NCI-H2227 (cell line): Measurements from ENCODE around the gene TRMT112.
A peak's percentile ranks its signal among the peaks of the same experiment; 100 is the strongest.
"Not testable (repeated sequence)": the region's sequence is repeated elsewhere in the genome, so short reads cannot be mapped to it uniquely, and the experiment has no call there.

Experiments used
- DNase-seq: peaks from one replicate; lab custom pipeline; 2025; ENCODE audit not compliant: unreplicated experiment; lab: John Stamatoyannopoulos, UW

Gene TRMT112

GRCh38 chr11:64313491-64314145 lies 3.7 kb downstream of the TRMT112 start:
- peak; percentile 26 for DNase-seq

- DNase-seq, result no peak
These were observed 4.4 kb downstream of the TRMT112 start for GRCh38 chr11:64312947-64313346.

DNA sequence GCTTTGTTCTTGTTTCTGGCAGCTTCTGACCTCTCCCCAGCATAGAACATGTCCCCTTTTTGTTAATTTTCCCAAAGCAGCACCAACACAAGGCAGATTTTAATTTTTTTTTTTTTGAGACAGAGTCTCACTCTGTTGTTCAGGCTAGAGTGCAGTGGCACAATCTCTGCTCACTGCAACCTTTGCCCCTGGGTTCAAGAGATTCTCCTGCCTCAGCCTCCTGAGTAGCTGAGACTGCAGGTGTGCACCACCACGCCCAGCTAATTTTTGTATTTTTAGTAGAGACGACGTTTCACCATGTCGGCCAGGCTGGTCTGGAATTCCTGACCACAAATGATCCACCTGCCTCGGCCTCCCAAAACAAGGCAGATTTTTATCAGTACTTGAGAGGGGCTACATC lies 9.6 kb downstream of the TRMT112 start:
- not testable (repeated sequence) for DNase-seq

GRCh38 chr11:64306876-64307622 lies 10.3 kb downstream of the TRMT112 start:
- DNase-seq, result peak; percentile 64

DNA sequence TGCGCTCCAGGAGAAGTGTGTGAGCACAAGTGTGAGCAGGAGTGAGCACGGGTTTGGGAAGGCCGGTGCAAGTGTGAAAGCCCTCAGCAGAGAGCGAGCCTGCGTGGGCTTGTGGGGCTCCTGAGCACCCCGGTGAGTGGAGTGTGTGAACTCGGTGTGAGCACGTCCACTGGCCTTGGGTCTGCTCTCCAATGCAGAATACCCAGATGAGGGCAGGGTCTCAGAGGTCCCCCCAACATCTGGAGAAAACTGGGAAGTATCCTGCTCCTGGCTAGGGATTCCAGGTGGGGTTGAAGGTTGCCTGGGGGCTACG lies 10.8 kb downstream of the TRMT112 start:
- DNase-seq, result no peak

- peak; percentile 66 for DNase-seq
These were observed 11.4 kb downstream of the TRMT112 start for GRCh38 chr11:64305691-64306562.

- peak; percentile 100 for DNase-seq
These were observed 12.2 kb downstream of the TRMT112 start, which contains the start of gene ESRRA for GRCh38 chr11:64305075-64305690. Gene ESRRA (plus strand): TSS chr11:64305524. CDS start chr11:64307180, 1,656 bp downstream.

DNA sequence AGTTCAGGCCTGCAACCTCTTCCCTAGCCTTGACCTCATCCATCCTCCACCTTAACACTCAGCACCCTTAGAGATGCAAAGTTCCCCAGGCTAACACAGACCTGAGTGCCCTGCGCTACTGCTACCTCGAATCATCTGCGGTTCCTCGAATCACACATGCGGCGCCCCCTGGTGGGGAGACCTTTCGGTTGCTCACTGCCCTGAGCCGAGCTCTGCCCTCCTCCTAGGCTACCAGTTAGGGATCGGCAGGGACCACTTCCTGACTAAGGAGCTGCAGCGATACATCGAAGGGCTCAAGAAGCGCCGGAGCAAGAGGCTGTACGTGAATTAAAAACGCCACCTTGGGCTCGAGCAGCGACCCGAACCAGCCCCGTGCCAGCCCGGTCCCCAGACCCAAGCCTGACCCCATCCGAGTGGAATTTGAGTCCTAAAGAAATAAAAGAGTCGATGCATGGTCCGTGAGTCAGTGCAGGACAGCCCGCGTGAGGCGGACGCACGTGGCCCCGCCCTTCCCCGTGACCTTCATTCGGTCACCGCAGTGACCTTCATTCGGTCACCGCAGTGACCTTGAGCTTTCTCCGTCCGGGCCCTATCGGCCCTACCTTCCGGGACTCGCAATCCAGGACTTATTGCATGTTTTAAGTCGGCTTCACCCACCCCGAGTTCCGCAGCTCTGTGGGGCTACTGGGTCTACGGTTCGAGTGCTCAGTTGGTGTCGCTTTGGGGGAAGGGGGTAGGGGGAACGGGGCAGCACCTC lies 12.9 kb downstream of the TRMT112 start:
- peak; percentile 92 for DNase-seq

- no peak for DNase-seq
These were observed 13.4 kb downstream of the TRMT112 start for GRCh38 chr11:64304032-64304315.

GRCh38 chr11:64303109-64304031 lies 14.0 kb downstream of the TRMT112 start:
- no peak for DNase-seq

DNA sequence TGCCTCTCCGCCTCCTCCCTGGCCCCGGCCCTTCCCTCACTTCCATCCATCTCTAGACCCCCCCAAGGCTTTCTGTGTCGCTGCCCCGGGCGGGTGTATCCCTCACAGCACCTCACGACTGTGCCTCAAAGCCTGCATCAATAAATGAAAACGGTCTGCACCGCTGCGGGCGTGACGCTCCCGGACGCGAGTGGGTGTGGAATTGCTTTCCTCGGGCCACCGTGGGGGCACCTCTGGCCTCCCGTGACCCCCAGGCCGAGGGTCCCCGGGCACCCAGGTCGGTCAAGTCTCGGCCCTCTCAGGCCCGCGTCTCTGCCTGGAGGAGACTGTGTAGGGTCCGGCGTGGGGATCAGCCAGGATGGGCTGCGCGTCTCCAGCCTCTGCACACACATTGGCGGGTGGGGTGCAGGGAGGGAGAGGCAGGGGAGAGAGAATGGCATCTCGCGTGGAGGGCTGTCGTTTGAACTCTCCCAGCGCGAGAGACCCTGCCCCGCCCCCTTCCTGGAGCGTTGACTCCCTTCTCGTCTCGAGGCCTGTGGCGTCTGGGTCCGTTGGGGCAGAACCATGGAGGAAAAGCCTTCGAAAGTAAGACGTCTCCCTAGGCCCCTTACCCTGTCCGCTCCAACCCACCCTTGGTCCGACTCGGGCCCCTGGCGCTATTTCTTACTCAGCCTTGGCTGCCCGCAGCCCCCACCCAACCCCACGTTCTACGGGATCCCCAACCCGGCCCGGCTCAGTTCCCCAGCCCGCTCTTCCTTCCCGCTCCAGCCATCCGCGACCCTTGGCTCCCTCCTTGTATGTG lies 17.3 kb downstream of the TRMT112 start, which contains the start of gene CATSPERZ:
Gene CATSPERZ (plus strand): TSS at position 512 of the 802 bp plus-strand sequence. CDS start 53 bp downstream, at position 565.
- no peak for DNase-seq

GRCh38 chr11:64298966-64299846 lies 18.2 kb downstream of the TRMT112 start:
- DNase-seq, result no peak

DNA sequence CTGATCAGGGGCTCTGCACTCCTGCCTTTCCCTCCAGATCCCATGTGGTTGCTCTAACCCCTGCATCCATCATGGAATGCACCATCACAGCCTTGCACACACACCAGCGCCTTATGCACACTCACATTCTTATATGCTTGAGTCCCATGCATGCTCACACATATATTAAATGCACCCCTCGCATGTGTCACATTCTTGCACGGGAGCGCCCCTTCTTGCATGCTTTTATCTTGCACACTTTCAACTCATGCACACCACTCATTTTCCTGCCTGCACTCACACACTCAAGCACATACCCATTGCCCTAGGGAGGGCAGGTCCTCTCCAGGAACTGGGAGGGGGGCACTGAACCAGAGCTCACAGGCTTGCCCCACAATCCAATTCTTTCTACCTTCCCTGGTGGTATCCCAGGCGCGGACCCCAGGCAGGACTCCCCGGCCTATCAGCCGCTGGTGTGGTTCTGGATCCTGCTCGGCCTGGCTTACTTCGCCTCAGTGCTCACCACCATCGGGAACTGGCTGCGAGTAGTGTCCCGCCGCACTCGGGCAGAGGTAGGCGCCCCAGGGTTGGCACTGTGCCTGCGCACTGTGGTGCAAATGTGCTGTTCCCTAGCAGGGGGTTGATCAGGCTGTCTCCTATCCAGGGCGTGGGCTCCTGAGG lies 19.5 kb downstream of the TRMT112 start:
- no peak for DNase-seq

GRCh38 chr11:64296830-64297698 lies 20.3 kb downstream of the TRMT112 start:
- DNase-seq, result no peak

GRCh38 chr11:64296236-64296635 lies 21.1 kb downstream of the TRMT112 start:
- no peak for DNase-seq

GRCh38 chr11:64295760-64296159 lies 21.6 kb downstream of the TRMT112 start:
- DNase-seq, result no peak
